ENCODE measurements around the gene RBL1. TPM values are rescaled to one million over a fixed set of nuclear protein-coding genes. Genes with fewer than 3 reads are reported as not detected.
A peak's percentile ranks its signal among the peaks of the same experiment; 100 is the strongest.

Gene RBL1
- polyA plus RNA-seq, 1 donor from 2014 or later, result 5.1 TPM

DNA sequence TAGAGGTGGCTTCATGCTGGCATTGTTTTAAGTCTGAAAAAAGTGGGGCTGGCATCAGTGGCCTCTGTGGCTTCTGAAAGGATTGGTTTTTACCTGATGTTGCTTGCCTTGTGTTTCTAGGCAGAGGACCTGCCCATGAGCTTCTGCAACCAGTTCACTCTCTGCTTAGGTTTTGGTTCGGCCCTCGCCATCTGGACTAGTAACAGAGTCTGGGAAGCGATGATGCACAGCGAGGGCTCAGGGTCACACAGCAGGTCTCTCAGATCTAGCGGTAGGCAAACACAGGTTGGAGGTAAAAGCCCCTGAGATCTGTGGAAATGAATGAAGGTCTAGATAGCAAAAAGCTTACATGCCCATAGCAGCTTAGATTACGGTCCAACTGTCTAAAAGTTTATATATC lies 6.8 kb upstream of the RBL1 start:
- TF ChIP-seq SMC3 (conservative IDR thresholded peaks at IDR 0.05; ENCODE audit: poor library complexity) (no peak), MXI1 (conservative IDR thresholded peaks at IDR 0.05; ENCODE audit: poor library complexity, severe bottlenecking) (no peak), EP300 (conservative IDR thresholded peaks at IDR 0.05; ENCODE audit: poor library complexity, severe bottlenecking) (no peak), RAD21 (conservative IDR thresholded peaks at IDR 0.05) (no peak), POLR2AphosphoS5 (IDR thresholded peaks at IDR 0.05) (no peak), EZH2 (IDR thresholded peaks at IDR 0.05; ENCODE audit: borderline replicate concordance, insufficient read depth, low read length, poor library complexity, severe bottlenecking) (no peak), TAF1 (IDR thresholded peaks at IDR 0.05; ENCODE audit: low read depth) (no peak)
- TF ChIP-seq, protein P1, sequence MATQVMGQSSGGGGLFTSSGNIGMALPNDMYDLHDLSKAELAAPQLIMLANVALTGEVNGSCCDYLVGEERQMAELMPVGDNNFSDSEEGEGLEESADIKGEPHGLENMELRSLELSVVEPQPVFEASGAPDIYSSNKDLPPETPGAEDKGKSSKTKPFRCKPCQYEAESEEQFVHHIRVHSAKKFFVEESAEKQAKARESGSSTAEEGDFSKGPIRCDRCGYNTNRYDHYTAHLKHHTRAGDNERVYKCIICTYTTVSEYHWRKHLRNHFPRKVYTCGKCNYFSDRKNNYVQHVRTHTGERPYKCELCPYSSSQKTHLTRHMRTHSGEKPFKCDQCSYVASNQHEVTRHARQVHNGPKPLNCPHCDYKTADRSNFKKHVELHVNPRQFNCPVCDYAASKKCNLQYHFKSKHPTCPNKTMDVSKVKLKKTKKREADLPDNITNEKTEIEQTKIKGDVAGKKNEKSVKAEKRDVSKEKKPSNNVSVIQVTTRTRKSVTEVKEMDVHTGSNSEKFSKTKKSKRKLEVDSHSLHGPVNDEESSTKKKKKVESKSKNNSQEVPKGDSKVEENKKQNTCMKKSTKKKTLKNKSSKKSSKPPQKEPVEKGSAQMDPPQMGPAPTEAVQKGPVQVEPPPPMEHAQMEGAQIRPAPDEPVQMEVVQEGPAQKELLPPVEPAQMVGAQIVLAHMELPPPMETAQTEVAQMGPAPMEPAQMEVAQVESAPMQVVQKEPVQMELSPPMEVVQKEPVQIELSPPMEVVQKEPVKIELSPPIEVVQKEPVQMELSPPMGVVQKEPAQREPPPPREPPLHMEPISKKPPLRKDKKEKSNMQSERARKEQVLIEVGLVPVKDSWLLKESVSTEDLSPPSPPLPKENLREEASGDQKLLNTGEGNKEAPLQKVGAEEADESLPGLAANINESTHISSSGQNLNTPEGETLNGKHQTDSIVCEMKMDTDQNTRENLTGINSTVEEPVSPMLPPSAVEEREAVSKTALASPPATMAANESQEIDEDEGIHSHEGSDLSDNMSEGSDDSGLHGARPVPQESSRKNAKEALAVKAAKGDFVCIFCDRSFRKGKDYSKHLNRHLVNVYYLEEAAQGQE (IDR thresholded peaks at IDR 0.05; ENCODE audit: borderline replicate concordance), result no peak
- TF ChIP-seq, protein P2, sequence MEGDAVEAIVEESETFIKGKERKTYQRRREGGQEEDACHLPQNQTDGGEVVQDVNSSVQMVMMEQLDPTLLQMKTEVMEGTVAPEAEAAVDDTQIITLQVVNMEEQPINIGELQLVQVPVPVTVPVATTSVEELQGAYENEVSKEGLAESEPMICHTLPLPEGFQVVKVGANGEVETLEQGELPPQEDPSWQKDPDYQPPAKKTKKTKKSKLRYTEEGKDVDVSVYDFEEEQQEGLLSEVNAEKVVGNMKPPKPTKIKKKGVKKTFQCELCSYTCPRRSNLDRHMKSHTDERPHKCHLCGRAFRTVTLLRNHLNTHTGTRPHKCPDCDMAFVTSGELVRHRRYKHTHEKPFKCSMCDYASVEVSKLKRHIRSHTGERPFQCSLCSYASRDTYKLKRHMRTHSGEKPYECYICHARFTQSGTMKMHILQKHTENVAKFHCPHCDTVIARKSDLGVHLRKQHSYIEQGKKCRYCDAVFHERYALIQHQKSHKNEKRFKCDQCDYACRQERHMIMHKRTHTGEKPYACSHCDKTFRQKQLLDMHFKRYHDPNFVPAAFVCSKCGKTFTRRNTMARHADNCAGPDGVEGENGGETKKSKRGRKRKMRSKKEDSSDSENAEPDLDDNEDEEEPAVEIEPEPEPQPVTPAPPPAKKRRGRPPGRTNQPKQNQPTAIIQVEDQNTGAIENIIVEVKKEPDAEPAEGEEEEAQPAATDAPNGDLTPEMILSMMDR (IDR thresholded peaks at IDR 0.05; ENCODE audit: poor library complexity, severe bottlenecking), result no peak
- Histone ChIP-seq H3K79me2 (replicated peaks; ENCODE audit: insufficient read depth, low read length) (no peaks in the 10 kb centered on the region), H2AFZ (ENCODE audit: low read depth, low read length) (no peak overlapping the region)

DNA sequence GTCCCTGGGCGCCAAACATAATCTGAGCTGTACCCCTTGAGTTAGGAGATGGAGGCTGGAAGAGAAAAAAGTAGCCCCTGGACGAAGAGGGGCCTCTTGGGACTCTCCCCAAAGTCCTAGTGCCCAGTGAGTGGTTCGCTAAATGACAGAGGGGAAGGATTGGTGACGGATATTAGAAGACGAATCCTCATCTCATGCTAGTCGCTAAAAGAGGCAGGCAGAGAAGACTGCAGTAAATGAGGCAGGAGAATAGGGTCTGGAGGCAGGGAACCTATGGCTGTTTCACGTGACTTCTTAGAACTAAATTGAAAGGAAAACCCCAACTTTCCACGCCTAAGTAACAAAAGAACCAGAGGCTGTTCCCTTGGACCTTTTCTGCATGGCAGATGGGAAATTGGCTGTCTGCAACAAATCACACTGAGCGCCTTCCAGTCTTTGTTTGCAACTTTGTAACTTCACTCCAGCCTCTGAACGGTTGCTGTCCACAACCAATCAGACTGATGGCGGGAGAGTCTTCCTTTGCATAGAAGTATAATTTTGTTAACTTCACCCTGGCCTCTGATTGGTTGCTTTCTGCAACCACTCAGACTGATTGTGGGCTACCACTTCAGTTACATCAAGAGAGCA lies 731 bp upstream of the RBL1 start:
- Histone ChIP-seq H3K9me3 (ENCODE audit: low read length) (no peaks in the 10 kb centered on the region), H3K27ac (ENCODE audit: low read length) (no peak overlapping the region), H3K9ac (ENCODE audit: low read length) (peak overlapping the region; percentile 78)

More for the DNA sequence above, 6.8 kb upstream of the RBL1 start:
- Histone ChIP-seq H3K4me3 (ENCODE audit: low read length) (no peak overlapping the region), H3K4me2 (ENCODE audit: low read length) (no peak overlapping the region), H3K36me3 (ENCODE audit: insufficient read depth, low read length) (no peaks in the 10 kb centered on the region), H3K27ac (ENCODE audit: low read length) (no peak overlapping the region), H3K27me3 (ENCODE audit: insufficient read depth, low read depth, low read length) (no peaks in the 10 kb centered on the region), H3K9me2 (ENCODE audit: insufficient read depth, low read length) (no peaks in the 10 kb centered on the region), H3F3A (ENCODE audit: insufficient read depth, low read length, poor library complexity, severe bottlenecking) (no peaks in the 10 kb centered on the region), H3K9ac (ENCODE audit: low read length) (no peak overlapping the region), H3K9me3 (ENCODE audit: low read length) (no peaks in the 10 kb centered on the region), H4K20me1 (ENCODE audit: insufficient read depth) (no peaks in the 10 kb centered on the region)

More for the DNA sequence above, 731 bp upstream of the RBL1 start:
- H2AFZ ChIP-seq (ENCODE audit: low read depth, low read length), result peak overlapping the region; percentile 91
- H3K27me3 ChIP-seq (ENCODE audit: insufficient read depth, low read depth, low read length), result no peaks in the 10 kb centered on the region
- TF ChIP-seq SMC3 (conservative IDR thresholded peaks at IDR 0.05; ENCODE audit: poor library complexity), result no peak
- TF ChIP-seq TAF1 (IDR thresholded peaks at IDR 0.05; ENCODE audit: low read depth), result no peak
- no peak for TF ChIP-seq POLR2AphosphoS5 (IDR thresholded peaks at IDR 0.05)
- TF ChIP-seq RAD21 (conservative IDR thresholded peaks at IDR 0.05), result no peak
- TF ChIP-seq, protein P1 (IDR thresholded peaks at IDR 0.05; ENCODE audit: borderline replicate concordance), result no peak
- TF ChIP-seq EP300 (conservative IDR thresholded peaks at IDR 0.05; ENCODE audit: poor library complexity, severe bottlenecking), result no peak
- no peak for TF ChIP-seq MXI1 (conservative IDR thresholded peaks at IDR 0.05; ENCODE audit: poor library complexity, severe bottlenecking)
- TF ChIP-seq EZH2 (IDR thresholded peaks at IDR 0.05; ENCODE audit: borderline replicate concordance, insufficient read depth, low read length, poor library complexity, severe bottlenecking), result no peak
- TF ChIP-seq, protein P2 (IDR thresholded peaks at IDR 0.05; ENCODE audit: poor library complexity, severe bottlenecking), result no peak
- H3K9me2 ChIP-seq (ENCODE audit: insufficient read depth, low read length), result no peaks in the 10 kb centered on the region
- no peaks in the 10 kb centered on the region for H3K36me3 ChIP-seq (ENCODE audit: insufficient read depth, low read length)
- peaks cover 6% of the 10 kb centered on the region for H3K79me2 ChIP-seq (replicated peaks; ENCODE audit: insufficient read depth, low read length)
- H4K20me1 ChIP-seq (ENCODE audit: insufficient read depth), result no peaks in the 10 kb centered on the region
- H3K4me3 ChIP-seq (ENCODE audit: low read length), result peak overlapping the region; percentile 88
- H3K4me2 ChIP-seq (ENCODE audit: low read length), result no peak overlapping the region
- H3F3A ChIP-seq (ENCODE audit: insufficient read depth, low read length, poor library complexity, severe bottlenecking), result no peaks in the 10 kb centered on the region

All from neural cell (in vitro differentiated cells).